Myocyte (in vitro differentiated cells): Measurements from ENCODE around the gene ZNF385C. TPM values are rescaled to one million over a fixed set of nuclear protein-coding genes. Genes with fewer than 3 reads are reported as not detected.

Experiments
- DNase-seq: peaks from one replicate; pipeline ENCODE4 v3.0.0-alpha.2; 2012; ENCODE audit warnings: low read depth
- total RNA-seq: library from RNA; depleted of rRNA; stranded (reverse); fragments of >200 nt; gene quantifications from 2 replicates; pipeline ENCODE4 v1.2.3, GENCODE V29; 2014

Gene ZNF385C
- total RNA-seq, 1 donor from 2014 or later: 0.05 TPM

- DNase-seq: no peak
These were observed 9.6 kb upstream of the ZNF385C start for GRCh38 chr17:42107597-42108576.

GRCh38 chr17:42107124-42107523, 8.9 kb upstream of the ZNF385C start:
- DNase-seq: no peak

GRCh38 chr17:42106009-42106408, 7.7 kb upstream of the ZNF385C start:
- no peak for DNase-seq

GRCh38 chr17:42104264-42104663, 6.0 kb upstream of the ZNF385C start:
- DNase-seq: no peak

- DNase-seq: no peak
These were observed 5.1 kb upstream of the ZNF385C start for GRCh38 chr17:42103221-42103954.

GRCh38 chr17:42101513-42102292, 3.4 kb upstream of the ZNF385C start:
- peak; percentile 77 for DNase-seq

- peak; percentile 39 for DNase-seq
These were observed 592 bp upstream of the ZNF385C start for GRCh38 chr17:42098730-42099399.

GRCh38 chr17:42096360-42097111, 1.7 kb downstream of the ZNF385C start:
- DNase-seq: no peak

GRCh38 chr17:42094375-42095069, 3.8 kb downstream of the ZNF385C start:
- DNase-seq: no peak

- DNase-seq: no peak
These were observed 5.3 kb downstream of the ZNF385C start for GRCh38 chr17:42092939-42093338.

- DNase-seq: no peak
These were observed 7.1 kb downstream of the ZNF385C start for GRCh38 chr17:42090964-42091790.

GRCh38 chr17:42088736-42089135, 9.5 kb downstream of the ZNF385C start:
- DNase-seq: no peak

- no peak for DNase-seq
These were observed 10.3 kb downstream of the ZNF385C start for GRCh38 chr17:42087736-42088705.

- no peak for DNase-seq
These were observed 11.1 kb downstream of the ZNF385C start for GRCh38 chr17:42087042-42087701.

GRCh38 chr17:42081516-42082129, 16.6 kb downstream of the ZNF385C start:
- no peak for DNase-seq

GRCh38 chr17:42079541-42079940, 18.7 kb downstream of the ZNF385C start:
- DNase-seq: no peak
